GM21529 (cell line): ENCODE measurements around the gene CAMK1.

Source experiments
- ATAC-seq: cut with Tn5 transposase; IDR thresholded peaks from one replicate; pipeline ENCODE4 v1.9.1; 2021; ENCODE audit not compliant: unreplicated experiment

CAMK1 gene

GRCh38 chr3:9793161-9793781, 23.5 kb upstream of the CAMK1 start:
- no peak for ATAC-seq

- peak; percentile 82 for ATAC-seq
Measured at GRCh38 chr3:9792405-9793160, 22.8 kb upstream of the CAMK1 start, which contains the start of the genes ARPC4 and TADA3. Gene ARPC4 (plus strand): TSS chr3:9793082. CDS start chr3:9793122, 40 bp downstream. Gene TADA3 (minus strand): TSS chr3:9792473. CDS start chr3:9791466, 1,007 bp downstream.

DNA sequence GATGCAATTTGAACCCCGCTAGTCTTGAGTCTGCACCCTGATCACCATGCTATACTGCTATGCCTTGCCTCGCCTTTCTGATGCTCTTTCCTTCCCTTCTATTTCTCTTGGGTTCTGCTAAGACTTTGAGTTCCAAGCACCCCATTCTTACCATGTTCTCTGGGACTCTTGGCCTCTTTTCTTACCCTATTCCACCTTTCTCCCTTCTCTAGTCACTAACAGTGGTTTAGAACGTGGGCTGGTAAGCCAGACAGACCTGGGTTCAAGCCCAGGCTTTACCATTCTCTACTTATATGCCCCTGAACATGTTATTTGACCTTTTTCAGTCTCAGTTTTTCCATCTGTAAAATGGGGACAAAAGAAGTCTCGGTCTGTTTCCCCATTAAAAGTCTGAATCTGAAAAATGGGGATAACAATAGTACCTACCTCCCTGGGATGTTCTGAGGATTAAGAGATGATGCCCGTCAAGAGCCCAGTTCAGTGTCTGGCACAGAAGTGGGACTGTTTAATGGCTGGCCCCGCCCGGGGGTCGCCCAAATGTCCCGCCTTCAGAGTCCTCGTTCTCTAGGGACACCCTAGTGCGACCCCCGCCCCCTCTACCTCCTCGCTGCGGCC, 22.1 kb upstream of the CAMK1 start:
- no peak for ATAC-seq

GRCh38 chr3:9791127-9791526, 21.4 kb upstream of the CAMK1 start:
- no peak for ATAC-seq

GRCh38 chr3:9787714-9788113, 18.0 kb upstream of the CAMK1 start:
- ATAC-seq, result no peak

DNA sequence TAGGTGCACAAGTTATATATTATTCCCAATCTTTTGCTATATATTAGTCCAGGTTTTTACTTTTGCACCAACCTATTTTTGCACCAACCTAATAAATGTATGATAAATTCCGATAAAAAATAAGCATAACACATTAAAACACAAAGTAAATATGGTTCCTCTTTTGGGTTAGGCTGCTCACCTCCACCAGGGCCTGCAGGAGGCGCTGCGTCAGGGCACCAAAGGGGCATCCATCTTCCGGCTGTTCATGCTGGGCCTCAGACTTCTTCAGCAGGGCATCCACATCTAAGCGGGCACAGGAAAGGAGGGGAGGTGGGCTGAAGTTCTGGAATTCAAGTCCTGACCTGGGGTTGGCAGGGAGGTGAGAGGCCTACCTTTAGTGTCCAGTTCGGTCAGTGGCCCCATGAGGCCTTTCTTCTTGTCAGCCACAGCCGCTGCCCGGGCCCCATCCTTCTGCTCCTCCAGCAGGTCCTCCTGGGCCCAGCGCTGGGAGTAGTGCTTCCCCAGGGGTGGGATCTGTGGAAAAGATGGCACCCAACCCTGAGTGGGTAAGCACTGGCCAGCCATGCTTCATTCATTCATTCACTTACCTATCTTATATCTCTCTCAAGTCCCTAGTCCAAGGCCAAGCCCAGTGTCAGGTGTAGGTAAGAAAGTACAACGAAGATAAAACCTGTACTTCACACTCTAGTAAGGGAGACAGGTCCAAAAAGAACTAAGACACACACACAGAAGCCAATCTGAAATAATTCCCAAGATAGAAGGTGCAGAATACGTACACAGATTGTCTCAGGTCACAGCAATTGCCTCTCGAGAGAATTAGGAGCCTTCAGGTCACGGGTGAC, 17.3 kb upstream of the CAMK1 start:
- ATAC-seq, result no peak

DNA sequence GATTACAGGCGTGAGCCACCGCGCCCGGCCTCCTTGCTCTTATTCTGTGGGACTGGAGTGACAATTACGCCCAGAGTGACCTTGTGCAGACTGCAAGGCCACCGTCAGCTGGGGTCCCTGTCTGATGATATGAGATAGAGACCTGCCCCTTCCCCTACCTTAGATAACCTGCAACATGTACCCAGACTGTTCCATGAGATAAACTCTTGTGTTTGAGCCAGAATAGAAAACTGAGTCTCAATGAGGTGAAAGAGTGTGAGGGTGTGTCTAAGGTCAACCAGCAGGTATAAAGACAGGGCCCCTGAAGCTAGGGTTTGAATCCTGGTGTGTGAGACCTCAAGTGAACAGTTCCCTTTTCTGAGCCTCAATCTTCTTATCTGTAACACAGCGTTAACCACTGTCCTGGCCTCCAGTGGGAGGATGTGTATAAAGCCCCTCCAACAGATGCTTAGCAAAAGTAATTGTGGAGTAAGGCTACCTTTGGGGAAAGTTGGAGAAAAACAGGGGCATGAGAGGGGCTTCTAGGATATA, 16.5 kb upstream of the CAMK1 start:
- no peak for ATAC-seq

DNA sequence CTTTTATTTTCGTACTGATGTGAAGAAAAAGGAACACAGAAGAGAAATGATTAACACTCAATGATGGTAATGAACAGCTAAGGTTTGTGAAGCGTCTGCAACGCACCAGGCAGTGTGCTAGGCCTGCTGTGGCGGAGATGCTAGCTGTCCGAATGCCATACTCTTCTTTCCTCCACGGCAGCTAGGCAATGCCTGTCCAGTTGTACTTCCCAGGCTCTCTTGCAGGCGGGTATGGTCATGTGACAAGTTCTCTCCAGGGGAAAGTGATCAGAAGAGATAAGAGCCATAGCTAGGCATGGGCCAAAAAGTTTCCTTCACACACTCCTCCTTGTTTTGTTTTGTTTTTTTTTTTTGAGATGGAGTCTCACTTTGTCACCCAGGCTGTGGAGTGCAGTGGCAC, 15.9 kb upstream of the CAMK1 start:
- ATAC-seq, result no peak

DNA sequence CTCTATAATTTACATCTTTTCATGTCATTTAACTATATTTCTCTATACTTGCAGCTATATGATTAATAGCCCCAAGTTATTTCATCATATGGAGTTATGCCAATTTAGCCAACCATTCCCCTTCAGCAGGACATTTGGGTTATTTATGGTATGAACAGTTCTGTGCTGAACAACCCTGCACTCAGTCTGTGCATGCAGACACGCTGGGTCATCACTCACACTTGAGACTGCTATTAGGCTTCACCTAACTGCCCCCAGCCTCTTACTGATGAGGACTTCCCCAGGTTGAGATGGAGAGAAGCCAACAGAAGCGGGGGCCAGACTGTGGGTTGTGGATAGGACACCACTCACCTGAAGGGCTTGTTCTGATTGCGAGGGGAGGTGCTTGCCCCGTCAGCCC, 15.2 kb upstream of the CAMK1 start:
- no peak for ATAC-seq

DNA sequence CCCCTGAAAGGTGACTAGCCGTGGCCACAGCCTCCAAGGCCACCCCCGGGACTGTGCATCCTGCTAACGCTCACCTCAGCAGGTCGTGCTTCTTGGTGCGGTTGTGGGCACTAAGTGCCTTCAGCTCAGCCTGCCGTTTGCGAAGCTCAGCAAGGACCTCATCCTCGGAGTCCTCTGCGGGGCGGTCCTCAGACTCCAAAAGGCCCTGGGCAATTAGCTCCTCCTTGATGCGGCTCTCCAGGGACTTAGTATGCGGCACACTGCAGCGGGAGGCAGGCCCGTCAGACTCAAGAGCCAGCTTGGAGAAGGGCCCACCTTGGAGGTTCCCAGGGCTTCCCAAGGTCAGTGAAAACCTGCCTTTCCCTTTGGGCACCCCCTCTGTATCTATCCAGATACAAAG, 14.2 kb upstream of the CAMK1 start:
- ATAC-seq, result no peak

DNA sequence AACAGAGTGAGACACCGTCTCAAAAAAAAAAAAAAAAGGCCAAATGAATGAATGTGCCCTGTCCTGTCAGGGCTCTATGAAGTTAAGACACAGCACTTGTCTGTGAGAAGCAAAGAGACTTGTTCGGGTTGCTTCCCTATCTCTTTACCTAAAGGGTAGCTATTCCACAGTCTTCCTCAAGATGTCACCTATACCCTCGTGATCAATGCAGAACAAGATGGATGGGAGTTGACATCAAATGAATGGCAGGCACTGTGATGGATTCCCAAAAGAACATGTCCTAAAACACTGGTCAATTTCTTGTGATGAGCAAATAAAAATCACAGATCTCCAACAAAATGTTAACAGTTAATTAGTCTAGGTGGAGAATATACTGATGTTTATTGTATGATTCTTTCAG, 13.0 kb upstream of the CAMK1 start:
- ATAC-seq, result no peak

- no peak for ATAC-seq
Measured at GRCh38 chr3:9781978-9782603, 12.3 kb upstream of the CAMK1 start.

GRCh38 chr3:9781551-9781950, 11.8 kb upstream of the CAMK1 start:
- no peak for ATAC-seq

DNA sequence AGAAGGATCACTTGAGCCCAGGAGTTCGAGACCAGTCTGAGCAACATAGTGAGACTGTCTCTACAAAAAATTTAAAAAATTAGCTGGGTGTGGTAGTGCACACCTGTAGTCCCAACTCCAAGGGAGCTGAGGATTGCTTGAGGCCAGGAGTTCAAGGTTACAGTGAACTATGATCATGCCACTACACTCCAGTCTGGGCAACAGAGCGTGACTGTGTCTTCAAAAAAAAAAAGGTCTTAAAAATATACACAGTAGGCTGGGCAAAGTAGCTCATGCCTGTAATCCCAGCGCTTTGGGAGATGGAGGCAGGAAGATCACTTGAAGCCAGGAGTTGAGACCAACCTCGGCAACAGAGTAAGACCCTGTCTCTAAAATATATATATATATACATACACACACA, 11.2 kb upstream of the CAMK1 start:
- ATAC-seq, result no peak

GRCh38 chr3:9780458-9780812, 10.7 kb upstream of the CAMK1 start:
- no peak for ATAC-seq

DNA sequence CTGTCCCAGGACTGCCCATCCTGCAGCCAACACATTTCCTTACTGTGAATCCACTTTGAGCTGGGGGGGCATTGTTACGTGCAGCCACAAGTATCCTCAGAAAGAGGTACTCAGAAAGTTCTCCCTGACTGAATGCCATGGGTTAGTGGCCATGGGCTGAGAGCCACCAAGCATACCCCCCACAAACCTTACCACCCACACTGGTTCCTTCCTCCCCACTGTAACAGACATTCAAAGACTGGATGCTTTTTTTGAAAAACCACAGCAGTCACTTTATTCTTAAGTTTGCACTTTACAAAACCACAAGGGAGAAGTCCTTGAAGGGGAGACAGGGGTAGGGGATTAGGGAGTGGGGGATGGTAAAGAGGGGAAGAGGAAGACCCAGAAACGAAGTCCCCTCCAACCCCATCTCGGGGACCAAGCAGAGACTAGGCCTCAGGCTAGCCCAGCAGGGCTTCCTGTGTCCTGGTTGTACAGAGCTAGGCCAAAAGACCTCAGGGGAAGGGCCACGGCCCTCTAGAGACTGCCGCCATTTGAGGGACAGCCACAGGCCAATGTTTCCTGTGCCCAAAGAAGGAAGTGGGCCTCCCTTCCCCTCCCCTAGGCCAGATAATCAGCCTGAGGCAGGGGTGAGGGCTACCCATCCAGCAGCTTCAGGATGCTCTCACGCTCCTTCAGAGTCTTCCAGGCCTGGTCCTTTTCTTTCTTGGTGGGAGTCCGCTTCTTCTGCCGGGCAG, 10.1 kb upstream of the CAMK1 start:
- peak; percentile 55 for ATAC-seq

DNA sequence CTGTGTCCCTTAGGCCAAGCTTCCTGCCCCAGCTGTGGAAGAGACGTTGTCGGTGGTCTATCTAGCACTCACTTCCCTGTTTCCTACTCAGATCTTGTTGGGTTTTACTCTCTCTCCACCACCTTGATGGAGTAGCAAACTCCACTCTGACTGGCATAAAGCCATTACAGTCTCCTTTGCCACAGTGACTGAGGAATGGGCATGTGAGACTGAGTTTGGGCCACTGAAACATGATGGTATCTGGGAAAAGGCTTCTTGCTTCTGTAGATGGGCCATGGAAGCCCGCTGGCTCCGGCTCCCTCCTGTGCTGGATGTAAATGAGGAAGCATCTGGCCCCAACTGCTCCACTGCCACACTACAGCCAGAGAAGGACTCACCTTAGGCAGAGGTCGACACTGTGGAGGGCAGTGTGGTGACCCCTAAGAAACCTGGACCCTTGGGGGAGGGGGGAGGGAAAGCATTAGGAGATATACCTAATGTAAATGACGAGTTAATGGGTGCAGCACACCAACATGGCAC, 9.4 kb upstream of the CAMK1 start:
- no peak for ATAC-seq

GRCh38 chr3:9778143-9779074, 8.7 kb upstream of the CAMK1 start:
- no peak for ATAC-seq

- no peak for ATAC-seq
Measured at GRCh38 chr3:9777694-9778021, 7.9 kb upstream of the CAMK1 start.
